Fibroblast of lung (primary cell): Measurements from ENCODE around the gene LBH.

Experiments used
- CTCF ChIP-seq, 2 donors: IDR thresholded peaks in 1 of 2; conservative IDR thresholded peaks in 1 of 2; 1 replicate in 1 of 2; 2 replicates in 1 of 2; pipeline ENCODE4 v1.5.1; 2011 to 2012; ENCODE audit warnings: low read length in 2 of 2, control low read depth in 1 of 2, inconsistent platforms in 1 of 2, low read depth in 1 of 2, mild to moderate bottlenecking in 1 of 2
- EZH2 ChIP-seq: IDR thresholded peaks from 2 replicates; pipeline ENCODE4 v1.5.1; 2012; ENCODE audit warnings: low read length, control low read depth, mild to moderate bottlenecking; ENCODE audit errors: missing control alignments

- TF ChIP-seq CTCF (conservative IDR thresholded peaks at IDR 0.05 in 1 of 2, IDR thresholded peaks at IDR 0.05 in 1 of 2; ENCODE audit: low read depth in 1 of 2, low read length in 2 of 2) (no peak), EZH2 (no peak)
Measured at GRCh38 chr2:30224151-30224550, 7.2 kb upstream of the LBH start.
